Stimulated activated CD4-positive, alpha-beta T cell treated with anti-CD3 and anti-CD28 coated beads, Interleukin-12 subunit alpha, Interleukin-12 subunit beta, amount 100 ng/mL, for 24 hours (primary cell): ENCODE data around the gene MED27.

Experiments used
- DNase-seq, 2 experiments: peaks; one replicate each; pipeline ENCODE4 v3.0.0-alpha.2; 2020; ENCODE audit warnings: low read depth in 2 of 2

Gene MED27

GRCh38 chr9:131880833-131881583, 198.7 kb downstream of the MED27 start:
- DNase-seq: no peak

- DNase-seq: no peak
Measured at GRCh38 chr9:131879911-131880290, 199.8 kb downstream of the MED27 start.

- no peak for DNase-seq
Measured at GRCh38 chr9:131879181-131879910, 200.3 kb downstream of the MED27 start.

DNA sequence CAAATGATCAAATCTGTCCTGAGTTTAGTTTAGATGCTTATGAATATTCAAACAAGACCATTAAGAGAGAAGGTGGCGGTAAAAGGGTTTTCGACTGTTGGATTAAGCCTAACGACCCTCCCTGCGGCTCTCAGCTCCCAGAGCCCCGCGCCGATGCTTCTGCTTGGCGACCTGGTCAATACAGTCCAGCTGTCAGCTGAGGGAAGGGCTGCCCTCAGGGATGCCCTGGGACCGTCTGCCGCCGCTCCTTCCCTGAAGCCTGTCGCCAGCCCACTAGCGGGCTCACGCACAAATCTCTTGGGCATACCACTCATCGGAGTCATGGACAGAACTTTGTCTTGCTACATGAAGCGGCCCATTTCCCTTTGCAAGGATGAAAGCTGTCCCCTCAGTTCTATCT, 203.2 kb downstream of the MED27 start:
- no peak for DNase-seq

DNA sequence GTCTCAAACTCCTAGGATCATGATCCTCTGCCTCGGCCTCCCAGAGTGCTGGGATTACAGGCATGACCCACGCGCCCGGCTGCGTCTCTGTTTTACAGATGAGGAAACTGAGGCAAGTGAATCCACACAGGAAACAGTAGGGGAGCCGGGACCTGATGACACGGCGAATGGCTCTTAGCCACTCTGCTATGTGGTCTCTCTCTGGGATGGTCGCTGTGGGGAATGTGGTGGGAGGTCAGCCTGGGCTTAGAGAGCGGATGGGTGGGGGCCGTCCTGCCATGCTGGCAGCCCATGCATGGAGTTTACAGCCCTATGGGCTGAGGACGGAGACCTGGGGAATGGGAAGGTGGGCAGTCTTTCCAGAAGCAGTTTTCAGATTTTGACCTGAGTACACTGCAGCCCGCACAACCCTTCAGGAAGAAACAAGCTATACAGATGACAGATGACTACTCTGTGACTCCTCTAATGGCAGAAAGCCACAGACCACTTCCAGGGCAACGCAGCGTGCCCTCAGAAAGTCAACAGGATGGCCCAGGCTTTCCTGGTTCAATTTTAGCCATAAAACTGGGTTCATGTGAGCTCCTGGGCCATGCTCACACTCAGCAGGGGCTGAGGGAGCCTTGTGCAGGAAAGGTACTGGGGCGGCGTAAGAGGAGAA, 203.7 kb downstream of the MED27 start:
- DNase-seq: no peak

- no peak for DNase-seq
Measured at GRCh38 chr9:131874916-131875670, 204.6 kb downstream of the MED27 start.

GRCh38 chr9:131874447-131874846, 205.2 kb downstream of the MED27 start:
- DNase-seq: no peak

GRCh38 chr9:131873891-131874440, 205.7 kb downstream of the MED27 start:
- DNase-seq: no peak

DNA sequence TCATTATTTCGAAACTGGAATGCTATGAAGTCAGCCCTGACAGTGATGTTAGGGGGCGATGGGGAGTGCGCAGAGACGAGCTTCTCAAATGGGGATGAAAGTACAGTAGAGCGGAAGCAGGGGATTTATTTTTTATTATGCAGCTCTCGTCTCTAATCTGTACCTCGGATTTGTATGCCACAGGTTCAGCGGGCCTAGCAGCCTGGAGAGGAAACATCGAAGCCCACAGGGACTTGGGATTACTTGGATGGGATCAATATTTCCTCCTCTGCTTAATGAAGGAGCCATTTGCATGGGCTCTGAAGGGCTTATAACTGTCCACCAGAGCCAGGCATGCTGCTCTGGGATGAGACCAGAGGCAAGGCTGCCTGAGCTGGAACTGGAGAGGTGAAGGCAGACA, 206.3 kb downstream of the MED27 start:
- DNase-seq: no peak

GRCh38 chr9:131872702-131873101, 207.0 kb downstream of the MED27 start:
- no peak for DNase-seq

GRCh38 chr9:131872006-131872405, 207.7 kb downstream of the MED27 start:
- DNase-seq: no peak

- no peak for DNase-seq
Measured at GRCh38 chr9:131870156-131870555, 209.5 kb downstream of the MED27 start.

- no peak for DNase-seq
Measured at GRCh38 chr9:131869348-131869747, 210.3 kb downstream of the MED27 start.

- DNase-seq: no peak
Measured at GRCh38 chr9:131868766-131869165, 210.9 kb downstream of the MED27 start.

DNA sequence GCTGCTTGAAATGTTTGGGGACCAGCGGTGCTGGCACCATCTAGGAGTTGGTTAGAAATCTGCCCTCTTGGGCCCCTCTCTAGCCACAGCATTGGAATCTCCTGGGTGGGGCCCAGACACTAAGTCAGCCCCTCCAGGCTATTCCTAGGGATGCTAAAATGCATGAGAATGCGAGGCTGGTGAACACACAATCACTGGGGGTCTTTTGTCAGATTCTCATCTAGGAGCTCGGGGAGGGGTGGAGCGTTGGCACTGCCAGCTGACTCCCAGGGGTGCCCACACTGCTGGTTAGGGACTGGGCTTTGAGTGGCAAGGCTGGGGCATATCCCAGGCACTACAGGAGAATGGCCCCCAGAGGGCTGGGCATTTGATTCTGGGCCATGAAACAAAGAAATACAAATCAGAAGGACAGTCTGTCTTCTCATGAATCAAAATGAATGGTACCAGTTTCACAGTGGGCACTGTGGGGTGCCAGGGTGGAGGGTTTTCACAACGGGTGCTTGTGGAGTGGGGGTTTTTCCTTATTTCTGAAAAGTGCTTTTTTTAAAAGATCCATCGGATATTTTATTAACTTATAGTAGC, 212.0 kb downstream of the MED27 start:
- no peak for DNase-seq

DNA sequence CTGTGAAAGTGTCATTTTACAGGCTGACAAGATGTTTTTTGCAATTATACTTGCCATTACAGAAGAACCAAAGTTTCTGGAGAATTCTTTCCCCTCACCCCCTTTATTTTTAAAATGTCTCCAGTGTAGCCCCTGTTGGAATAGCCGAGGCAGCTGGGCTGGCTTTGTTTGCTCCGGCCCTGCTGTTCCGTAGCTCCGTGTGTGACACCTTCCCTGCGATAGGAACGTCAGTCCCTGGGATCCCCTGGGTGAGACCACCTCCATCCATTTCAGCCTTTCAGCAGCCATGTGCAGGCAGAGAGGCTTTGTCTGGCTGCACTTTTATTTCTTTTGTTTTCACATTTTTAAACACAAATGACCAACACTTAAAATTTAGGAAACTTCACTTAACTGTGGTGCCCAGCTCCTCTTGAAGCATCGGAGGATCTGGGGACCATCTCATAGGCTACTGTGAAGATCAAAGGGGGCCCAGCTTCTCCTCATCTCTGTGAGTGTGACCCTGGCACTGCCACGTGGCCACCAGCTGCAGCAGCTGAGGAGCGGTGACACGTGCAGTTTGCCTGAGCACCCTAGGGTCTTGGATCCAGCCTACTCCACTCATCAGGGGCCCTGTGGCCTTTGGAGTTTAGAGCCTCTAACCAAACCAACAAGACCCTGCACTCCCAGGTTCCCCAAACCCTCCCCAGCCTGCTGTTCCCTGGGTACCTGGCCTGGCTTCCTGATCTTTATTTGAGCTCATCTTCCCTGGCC, 214.0 kb downstream of the MED27 start:
- DNase-seq: no peak

- no peak for DNase-seq
Measured at GRCh38 chr9:131864531-131864930, 215.1 kb downstream of the MED27 start.

DNA sequence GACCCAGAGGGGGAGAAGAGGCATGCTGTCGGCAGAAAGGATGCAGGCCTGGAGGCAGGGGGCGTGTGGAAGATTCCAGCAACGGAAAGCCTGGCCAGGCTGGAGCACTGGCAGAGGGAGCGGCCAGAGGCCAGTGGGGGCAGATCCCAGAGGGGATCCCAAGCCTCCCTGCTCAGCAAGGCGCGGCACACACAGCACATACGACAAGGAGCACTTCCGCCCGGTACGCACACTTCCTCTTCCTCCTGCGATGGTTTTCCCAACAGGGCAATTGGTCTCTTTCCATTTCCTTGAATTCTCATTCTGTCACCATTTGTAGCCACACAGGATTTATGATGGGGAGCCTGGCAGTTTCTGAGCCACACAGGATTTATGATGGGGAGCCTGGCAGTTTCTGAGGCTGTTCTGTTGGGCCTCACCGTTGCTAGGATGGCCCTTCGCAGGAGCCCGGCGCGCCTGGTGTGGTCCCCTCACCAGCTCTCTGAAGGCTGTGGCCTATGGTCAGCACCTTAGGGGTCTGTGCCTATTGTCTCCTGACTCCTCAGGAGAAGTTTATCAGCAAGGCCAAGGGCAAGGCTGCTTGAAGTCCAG, 216.3 kb downstream of the MED27 start:
- no peak for DNase-seq

DNA sequence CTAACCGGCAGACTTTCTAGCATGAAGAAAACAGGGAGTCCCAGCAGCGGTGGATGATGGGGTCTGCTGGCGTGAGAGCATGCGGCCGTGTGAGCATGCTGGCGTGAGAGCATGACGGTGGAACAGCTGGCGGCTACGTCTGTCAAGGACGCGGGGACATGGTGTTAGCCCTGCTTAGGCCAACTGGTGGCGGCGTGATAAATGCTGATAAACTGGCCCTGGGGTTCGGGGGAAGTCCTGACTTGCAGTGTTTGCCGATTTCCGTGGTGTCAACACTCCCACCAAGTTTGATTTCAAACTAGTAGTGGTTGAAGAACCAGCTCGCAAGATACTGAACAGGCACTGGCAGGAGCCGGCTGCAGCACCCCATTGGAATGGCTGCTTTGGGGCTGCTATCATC, 217.4 kb downstream of the MED27 start:
- no peak for DNase-seq

DNA sequence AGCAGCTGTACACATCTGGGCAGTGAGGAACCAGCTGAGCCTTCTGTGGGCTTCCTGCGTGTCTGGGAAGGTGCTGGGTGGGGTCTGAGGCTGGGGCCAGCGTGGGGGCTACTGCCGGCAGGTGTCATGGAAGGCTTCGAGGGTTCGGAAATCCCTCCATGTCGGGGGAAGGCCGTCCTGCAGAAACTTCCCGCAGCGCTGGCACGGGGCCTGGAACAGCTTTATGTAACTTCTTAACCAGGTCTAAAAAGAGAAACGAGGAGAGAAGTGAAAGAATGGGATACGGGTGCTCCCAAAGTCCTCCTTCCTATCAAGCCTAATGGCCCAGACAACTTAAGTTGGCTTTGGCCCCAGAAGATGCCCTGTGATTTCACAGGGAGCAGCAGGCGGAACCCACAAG, 219.2 kb downstream of the MED27 start:
- DNase-seq: no peak
